HG03025 (cell line): Measurements from ENCODE around the gene HIBADH.
"Not testable (repeated sequence)": the region's sequence is repeated elsewhere in the genome, so short reads cannot be mapped to it uniquely, and the experiment has no call there.

Source experiments
- ATAC-seq: cut with Tn5 transposase; IDR thresholded peaks from one replicate; pipeline ENCODE4 v1.9.1; 2021; ENCODE audit warnings: mild to moderate bottlenecking, moderate library complexity; ENCODE audit not compliant: unreplicated experiment, low FRiP score

The HIBADH gene

DNA sequence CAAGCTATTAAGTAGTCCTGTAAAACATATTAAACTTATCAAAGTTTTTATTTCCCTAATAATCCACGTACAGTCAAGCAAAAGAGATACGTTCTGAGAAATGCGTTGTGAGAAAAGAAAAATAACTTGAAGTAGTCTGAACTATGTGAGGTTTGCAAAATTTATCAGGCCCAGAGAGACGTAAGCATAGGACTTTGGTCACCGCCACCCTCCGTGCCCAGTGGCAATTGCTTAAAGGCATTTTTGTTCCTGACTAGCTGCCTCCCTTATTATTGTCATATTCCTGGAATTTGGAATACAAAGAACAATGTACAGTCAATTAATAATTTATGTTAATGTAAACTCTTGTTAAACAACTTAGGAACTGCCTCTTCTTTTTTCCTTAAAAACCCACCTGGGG, 22.8 kb downstream of the HIBADH start:
- no peak for ATAC-seq

DNA sequence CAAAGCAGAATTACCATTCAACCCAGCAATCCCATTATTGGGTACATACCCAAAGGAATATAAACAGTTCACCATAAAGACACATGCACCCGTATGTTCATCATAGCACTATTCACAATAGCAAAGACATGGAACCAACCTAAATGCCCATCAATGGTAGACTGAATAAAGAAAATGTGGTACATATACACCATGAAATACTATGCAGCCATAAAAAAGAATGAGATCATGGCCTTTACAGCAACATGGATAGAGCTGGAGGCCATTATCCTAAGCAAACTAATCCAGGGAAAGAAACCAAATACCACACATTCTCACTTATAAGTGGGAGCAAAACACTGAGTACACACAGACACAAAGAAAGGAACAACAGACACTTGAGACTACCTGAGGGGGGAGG, 23.6 kb downstream of the HIBADH start:
- ATAC-seq = not testable (repeated sequence)

DNA sequence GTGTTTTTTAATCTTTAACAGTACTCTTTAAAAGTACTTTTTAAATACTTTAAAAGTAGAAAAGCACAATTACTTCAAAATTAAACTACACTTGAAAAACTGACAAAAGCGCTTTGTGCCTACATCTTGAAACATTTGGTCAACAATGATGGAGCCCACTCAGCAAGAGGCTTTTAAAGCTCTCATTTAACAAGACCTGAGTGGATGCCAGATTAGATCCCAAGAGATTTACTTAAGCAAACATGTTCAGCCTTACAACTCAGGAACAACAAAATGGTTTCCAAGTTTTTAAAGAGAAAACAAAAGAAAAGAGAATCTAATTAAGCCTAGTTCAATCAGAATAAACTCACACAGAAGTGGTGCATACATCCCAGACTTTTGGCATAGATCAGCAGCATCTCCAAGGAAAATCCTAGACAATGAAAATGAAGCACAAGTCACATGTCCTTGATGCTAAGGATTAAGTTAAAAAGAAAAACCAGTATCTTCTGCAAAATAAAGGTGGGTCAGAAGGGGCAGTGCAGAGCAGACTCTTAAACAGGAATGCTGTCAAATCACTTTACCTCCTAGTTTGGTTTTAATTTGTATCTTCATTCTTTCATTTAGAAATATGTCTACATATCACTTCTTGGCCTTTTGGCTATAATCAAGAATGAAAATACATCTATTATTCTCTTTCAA, 26.2 kb downstream of the HIBADH start:
- ATAC-seq = no peak

DNA sequence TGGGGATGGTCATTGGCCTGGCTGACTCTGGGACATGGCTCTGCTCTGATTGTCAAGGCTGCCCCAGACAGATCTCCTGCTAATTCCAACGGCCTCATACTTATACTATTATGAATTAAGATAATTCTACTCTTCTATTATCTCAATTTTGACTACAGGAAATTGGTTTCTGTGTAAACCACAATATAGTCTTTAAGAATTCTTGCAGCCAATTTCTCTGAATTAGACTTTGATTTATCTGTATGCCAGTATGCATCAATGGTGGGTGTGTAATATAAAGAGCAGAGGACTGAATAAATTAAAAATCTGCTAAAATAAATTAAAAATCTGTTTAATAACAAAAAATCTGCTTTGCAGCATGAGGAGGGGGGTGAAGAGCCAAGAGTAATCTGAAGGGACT, 27.0 kb downstream of the HIBADH start:
- no peak for ATAC-seq

DNA sequence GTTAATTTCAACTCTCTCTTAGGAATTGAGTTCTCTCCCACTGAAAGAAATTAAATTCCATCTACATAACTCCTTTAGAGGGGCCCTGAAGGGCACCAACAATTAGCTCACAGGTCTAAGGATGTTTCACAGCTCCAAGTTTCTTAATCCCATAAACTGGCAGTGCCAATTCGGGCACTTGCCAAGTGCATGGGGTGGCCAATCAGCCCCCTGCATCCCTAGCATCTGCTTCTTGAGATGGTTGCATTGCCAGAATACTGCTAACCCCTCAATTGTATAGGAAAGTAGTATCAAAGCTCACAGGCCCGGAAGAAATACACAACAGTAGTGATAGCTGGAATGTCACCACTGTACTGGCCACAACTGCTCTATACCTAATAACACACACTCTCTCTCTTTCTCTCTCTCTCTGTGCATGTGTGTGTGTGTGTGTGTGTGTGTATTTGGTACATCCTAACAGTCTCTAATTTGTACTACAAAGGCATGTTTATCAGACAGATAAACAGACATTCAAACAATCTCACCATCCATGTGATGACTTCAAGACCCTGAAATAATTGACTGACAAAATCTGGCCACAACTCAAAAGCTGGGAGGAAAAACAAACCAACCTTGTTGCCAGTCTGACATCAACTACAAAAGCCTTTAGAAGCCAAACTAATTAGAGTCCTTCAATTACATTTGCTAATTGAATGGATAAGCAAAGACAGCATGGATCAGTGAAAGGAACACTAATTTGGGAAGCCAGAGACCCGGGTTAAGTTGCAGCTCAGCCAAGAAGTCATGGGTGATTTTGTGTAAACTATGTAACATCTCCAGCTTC, 27.8 kb downstream of the HIBADH start:
- no peak for ATAC-seq

DNA sequence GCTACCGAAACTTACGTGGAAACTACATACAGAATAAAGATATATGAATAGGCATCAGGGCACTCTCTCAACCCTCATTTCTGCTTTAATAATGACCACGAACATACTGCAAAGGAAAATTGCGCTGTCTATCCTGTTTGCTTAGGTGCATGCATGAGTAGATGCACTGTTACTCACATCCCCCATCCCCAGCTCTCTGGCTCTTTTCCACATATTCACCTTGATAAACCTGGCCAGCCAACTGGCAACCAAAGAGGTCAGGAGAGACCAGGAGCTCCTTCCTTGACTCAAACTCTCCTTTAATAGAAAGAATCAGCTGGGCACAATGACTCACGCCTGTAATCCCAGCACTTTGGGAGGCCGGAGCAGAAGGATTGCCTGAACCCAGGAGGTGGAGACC, 29.6 kb downstream of the HIBADH start:
- no peak for ATAC-seq

DNA sequence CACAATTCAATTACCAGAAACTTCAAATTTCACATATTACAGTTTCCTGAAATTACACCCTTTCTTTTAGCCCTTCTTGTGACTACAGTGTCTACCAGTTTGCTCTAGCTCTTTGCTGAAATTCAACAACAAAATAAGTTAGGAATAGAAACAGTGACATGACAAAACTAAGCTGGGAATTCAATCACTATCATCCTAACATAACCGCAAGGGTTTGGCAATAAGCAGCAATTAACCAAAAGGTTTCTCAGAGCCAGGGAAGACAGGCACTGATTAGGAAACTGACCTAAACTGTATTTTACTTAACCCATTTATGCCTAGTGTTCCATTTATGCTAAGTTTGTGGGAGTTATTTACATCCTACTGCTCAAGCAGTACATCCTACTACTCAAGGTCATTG, 31.3 kb downstream of the HIBADH start:
- no peak for ATAC-seq

DNA sequence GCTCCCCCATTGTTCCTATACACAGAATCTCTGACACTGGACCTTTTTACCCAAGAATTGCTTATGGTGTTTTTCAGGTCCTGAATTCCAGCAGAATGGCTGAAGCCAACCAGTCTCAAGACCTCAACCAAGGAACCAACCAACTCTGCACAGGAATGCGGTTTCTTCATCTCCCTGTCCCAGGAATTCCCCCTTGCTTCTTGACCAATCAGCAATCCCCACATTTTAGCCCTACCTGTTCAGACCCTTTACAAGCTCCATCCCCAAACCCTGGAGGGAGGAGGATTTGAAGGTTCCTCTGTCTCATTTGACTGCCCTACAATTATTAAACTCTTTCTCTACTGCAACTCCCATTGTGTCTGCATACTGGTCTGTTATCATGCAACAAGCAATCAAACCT, 35.5 kb downstream of the HIBADH start:
- no peak for ATAC-seq

DNA sequence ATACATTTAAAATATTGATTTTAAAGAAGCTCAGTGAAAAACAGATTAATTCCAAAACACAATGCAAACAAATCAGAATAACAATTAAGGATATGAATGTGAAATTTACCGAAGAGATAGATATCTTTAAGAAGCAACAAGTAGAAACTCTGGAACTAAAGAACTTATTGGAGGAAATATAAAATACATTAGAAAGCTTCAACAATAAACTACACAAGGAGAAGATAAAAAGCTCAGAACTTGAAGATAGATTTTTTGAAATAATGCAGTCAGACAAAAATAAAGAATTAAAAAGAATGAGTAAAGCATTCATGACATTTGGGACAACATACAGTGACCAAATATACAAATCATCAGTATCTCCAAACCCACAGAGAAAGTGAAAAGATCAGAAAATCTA, 43.2 kb downstream of the HIBADH start:
- no peak for ATAC-seq

DNA sequence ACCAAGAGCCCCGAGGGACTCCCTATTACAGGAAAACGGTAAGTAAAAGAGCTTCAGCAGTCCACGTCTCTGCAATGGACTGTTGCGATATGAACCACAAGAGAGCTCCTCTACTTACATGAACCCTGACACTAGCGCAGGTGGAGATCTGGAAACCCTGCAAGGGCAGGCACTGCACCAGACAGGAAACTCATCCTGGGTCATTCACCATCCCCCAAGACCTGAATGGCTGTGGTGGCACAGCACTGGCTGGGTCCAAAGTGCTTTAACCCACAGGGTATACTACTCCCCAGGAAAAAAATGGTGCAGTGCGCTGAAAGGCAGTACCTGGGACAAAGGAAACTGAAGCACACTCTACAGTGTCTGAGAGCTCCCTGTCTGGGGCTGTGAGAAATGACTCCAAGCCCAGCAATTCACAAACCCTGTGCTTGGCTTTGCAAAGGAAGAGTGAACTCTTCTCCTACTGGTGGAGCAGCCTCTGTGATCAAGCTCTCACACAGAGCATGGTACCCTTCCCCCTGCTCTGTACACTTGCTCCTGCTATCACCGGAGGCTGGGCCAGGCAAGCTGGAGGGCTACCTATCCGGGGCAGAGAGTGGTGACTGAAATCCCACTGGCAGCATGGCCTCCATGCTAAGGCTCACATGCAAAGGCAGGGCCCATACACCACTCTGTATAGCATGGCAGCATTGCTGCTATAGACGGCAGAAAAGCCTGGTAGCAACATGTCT, 44.9 kb downstream of the HIBADH start:
- no peak for ATAC-seq

DNA sequence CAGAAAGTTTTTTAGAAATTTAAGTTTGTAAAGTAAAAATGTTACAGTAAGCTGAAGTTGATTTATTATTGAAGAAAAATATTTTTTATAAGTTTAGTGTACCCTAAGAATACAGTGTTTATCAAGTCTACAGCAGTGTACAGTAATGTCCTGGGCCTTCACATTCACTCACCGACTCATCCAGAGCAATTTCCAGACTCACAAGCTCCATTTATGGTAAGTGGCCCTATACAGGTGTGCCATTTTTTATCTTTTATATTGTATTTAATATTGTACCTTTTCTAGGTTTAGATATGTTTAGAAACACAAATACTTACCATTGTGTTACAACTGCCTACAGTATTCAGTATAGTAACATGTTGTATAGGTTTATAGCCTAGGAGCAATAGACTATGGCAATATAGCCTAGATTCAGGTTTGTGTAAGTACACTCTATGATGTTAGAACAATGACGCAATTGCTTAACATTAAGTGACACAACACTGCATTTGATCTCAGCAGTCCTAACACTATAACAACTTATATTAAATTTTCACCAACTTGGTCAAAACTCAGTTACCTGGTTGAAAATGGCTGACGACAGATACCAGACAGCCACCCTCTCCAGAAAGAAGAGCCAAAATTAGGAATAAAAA, 45.7 kb downstream of the HIBADH start:
- ATAC-seq = no peak

DNA sequence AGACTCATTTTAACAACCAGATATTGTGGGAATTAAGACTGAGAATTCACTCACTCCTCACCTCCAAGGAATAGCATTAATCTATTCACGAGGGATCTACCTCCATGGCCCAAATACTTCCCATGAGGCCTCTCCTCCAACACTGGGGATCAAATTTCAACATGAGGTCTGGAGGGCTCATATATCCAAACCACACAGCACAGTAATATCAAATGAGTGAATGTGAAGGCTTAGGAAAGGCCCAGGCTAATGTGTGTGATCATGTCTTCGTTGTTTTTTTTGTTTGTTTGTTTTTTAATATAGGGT, 46.5 kb downstream of the HIBADH start:
- ATAC-seq = no peak

DNA sequence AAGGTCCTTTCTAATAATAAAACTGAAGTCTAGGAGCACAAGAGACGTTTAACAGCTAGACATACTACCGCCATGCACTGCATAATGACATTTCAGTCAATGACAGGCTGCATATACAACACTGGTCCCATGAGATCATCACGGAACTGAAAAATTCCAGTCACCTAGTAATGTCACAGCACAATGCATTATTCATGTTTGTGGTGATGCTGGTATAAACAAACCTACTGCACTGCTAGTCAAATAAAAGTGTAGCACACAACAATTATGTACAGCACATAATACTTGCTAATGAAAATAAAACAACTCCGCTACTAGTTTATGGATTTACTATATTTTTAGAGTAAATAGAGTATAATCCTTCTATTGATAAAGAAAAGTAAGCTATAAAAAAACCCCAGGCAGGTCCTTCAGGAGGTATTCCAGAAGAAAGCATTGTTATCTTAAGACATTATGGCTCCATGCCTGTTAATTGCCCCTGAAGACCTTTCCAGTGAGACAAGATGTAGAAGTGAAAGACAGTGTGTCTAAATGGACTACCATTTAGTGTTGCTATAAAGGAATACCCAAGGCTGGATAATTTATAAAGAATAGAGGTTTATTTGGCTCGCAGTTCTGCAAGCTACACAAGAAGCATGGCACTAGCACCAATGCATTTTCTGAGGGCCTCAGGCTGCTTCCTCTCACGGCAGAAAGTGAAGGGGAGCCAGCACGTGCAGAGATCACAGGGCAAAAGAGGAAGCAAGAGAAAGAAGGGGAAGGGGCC, 47.1 kb downstream of the HIBADH start:
- no peak for ATAC-seq

DNA sequence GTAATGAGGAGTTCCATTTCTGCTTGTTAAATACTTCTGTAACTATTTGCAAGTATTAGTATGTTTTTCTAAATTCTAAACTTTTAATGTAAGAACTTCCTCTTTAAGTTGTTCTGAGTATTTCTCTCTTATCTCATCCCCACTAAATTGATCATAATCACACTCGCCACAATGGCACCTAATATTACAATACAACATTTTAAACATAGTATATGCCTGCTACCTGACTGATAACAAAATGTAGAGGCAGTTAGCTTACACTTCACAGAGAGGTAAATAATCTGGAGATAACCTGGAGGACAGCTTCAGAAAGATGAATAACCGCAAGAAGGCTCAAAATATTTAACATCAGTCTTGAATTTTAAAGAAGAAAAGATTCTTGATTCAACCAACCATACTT, 48.6 kb downstream of the HIBADH start:
- ATAC-seq = no peak

DNA sequence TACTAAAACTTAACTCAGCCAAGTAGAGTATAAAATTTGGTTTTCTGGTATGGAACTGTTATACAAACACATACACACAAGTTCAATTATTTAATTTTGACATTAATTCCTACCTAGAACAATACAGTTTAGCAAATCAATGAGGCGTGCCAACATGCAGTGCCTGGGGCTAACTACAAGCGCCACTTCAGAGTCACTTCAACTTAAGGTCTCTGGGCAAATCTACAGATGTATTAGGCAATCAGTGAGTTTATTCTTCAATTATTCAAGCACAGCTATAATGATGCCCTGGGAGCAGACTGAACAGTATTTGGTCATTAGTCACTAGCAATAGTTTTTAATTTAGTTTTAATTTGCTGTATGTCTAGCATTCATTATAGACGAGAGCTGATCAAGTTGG, 51.6 kb downstream of the HIBADH start:
- ATAC-seq = no peak

DNA sequence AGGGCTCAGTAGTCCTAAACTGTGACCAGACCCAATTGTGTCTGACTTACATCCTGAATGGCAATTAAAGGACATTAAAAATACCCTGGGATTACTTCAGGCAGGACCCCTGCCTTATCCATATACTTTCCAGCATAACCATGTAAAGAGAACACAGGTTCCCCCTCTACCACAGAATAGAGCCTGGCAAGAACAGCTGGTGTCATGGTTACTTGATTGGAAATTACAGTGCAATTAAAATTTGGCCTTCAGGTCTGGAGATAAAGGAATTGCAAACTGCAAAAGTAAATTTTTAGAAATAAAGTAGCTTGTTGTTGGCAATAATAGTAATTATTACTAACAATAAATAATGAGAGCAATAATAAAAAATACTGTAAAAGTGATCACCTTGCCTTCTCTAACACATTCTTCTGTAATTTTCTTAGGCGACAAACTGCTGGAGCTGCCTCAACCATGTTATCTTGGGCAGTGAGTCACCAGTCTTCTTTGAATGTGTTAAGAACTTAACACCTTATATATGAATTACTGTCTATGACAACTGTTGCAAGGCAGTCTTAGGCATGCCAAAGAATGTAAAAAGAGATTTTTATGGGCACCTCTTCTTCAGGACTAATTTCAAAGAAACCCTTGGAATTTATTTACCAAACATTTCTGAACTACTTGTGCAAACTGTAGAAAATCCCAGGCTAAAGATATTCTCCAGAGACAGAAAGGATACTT, 53.7 kb downstream of the HIBADH start:
- no peak for ATAC-seq

DNA sequence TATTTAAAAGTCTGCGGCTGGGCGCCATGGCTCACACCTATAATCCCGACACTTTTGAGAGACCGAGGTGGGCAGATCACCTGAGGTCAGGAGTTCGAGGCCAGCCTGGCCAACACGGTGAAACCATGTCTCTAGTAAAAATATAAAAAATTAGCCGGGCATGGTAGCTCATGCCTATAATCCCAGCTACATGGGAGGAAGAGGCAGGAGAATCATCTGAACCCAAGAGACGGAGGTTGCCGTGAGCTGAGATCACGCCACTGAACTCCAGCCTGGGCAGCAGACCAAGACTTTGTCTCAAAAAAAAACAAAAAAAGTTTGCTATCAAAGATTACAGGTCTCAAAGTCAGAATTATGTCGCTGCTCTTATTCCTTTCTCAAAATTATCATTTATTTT, 55.5 kb downstream of the HIBADH start:
- no peak for ATAC-seq

DNA sequence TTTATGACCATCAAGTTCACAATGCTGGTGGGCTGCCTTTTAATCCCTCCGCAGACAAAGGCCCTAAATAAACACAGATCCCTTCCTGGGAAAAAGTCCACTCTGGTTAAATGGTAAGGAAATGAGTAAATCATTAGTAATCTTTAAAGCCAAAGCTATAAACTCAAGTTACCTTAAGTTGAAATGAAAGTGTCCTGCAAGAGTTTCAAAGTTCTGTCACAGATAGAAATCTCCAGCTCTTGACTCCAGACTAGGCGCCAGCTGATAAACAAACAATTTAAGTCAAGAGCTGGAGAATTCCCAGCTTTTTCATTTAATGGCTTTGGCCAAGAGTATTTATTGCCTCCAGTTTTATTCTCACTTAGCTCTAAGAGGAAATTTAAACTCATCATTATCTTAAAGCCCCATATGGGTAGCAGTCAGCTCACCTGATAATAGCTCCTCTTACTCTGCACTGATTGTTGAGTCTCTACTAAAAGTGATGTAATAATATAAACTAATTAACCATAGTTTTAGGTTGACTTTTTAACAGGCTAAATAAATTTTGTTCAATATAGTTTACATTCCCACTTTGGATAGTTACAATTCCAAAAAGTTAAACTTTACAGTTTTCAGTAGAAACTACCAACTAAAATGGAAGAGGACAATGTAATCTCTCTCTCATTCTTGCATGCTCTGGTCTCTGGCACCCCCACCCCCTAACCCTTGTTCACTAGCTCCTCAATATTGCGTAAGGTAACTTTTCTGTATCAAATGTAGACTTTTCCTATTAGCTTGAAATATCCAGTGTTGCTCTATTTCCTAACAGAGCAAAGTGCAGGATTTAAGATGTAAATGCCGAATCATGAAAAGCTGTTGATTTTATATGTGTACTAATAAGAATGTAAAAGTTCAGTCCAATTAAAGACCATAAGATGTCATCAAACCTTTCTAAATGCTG, 56.1 kb downstream of the HIBADH start:
- ATAC-seq = no peak
